Measurements from ENCODE around the gene ADGRG3. TPM values are rescaled to one million over a fixed set of nuclear protein-coding genes. Genes with fewer than 3 reads are reported as not detected.

The ADGRG3 gene
- total and polyA plus RNA-seq, 2 of the 13 experiments (the other 11 are each of a cell fraction or from before 2014, with no cell fraction given), result 2.7 to 11.8 TPM

DNA sequence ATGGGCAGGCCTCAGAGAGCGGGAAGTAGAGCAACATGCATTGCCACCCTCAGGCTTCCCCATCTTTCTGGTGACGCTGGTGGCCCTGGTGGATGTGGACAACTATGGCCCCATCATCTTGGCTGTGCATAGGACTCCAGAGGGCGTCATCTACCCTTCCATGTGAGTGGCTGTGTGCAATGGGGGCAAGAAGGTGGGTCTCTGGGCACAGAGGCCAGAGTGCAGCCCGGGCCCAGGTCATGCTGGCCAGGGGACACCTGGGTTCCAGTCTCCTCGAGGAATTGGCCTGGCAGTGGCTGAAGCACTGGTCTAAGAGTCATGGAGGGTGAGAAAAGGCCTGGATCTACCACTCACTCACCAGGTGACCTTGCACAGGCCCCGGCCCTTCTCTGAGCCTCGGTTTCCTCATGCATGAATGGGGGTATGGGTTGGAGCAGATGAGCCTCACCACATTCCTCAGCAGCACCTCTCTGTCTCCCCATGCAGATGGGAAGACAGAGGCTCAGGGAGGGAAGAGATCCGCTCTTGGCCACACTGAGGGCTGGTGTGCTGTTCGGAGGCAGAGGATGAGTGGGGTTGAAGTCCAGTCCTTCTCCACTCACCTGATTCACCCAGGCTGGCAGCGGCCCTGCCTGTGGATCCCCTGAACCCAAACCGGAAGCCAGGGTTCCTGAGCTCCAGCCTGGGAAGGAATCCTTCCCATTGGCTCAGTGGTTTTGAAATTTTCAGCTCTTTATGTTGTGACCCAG is 7.2 kb upstream of the ADGRG3 start (continued):
- TF ChIP-seq, protein P1, sequence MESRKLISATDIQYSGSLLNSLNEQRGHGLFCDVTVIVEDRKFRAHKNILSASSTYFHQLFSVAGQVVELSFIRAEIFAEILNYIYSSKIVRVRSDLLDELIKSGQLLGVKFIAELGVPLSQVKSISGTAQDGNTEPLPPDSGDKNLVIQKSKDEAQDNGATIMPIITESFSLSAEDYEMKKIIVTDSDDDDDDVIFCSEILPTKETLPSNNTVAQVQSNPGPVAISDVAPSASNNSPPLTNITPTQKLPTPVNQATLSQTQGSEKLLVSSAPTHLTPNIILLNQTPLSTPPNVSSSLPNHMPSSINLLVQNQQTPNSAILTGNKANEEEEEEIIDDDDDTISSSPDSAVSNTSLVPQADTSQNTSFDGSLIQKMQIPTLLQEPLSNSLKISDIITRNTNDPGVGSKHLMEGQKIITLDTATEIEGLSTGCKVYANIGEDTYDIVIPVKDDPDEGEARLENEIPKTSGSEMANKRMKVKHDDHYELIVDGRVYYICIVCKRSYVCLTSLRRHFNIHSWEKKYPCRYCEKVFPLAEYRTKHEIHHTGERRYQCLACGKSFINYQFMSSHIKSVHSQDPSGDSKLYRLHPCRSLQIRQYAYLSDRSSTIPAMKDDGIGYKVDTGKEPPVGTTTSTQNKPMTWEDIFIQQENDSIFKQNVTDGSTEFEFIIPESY (CRISPR knock-in tag; IDR thresholded peaks at IDR 0.05), result no peak
- TF ChIP-seq AGO1 (IDR thresholded peaks at IDR 0.05; ENCODE audit: low read depth, low read length, poor library complexity, severe bottlenecking) (no peak), MBD4 (IDR thresholded peaks at IDR 0.05; ENCODE audit: borderline replicate concordance, low read length) (no peak), HIVEP1 (CRISPR knock-in tag; IDR thresholded peaks at IDR 0.05) (0 out of 2 replicates have a peak, but pooled peaks have one; percentile 5), BRF2 (CRISPR knock-in tag; IDR thresholded peaks at IDR 0.05) (no peak), SMARCC2 (IDR thresholded peaks at IDR 0.05) (no peak), AHR (CRISPR knock-in tag; IDR thresholded peaks at IDR 0.05) (no peak), SNAPC2 (CRISPR knock-in tag; IDR thresholded peaks at IDR 0.05) (no peak), TARDBP (CRISPR knock-in tag; IDR thresholded peaks at IDR 0.05) (0 out of 2 replicates have a peak, but pooled peaks have one; percentile 48), NCOA5 (CRISPR knock-in tag; IDR thresholded peaks at IDR 0.05) (no peak), GTF3A (CRISPR knock-in tag; conservative IDR thresholded peaks at IDR 0.05) (no peak), ZNF790 (CRISPR knock-in tag; IDR thresholded peaks at IDR 0.05; ENCODE audit: borderline replicate concordance) (no peak), NFYB (CRISPR knock-in tag; IDR thresholded peaks at IDR 0.05) (no peak), IKZF5 (CRISPR knock-in tag; IDR thresholded peaks at IDR 0.05) (no peak), ETV6 (CRISPR knock-in tag; conservative IDR thresholded peaks at IDR 0.05) (no peak), ZSCAN22 (CRISPR knock-in tag; IDR thresholded peaks at IDR 0.05) (no peak)
- TF ChIP-seq, protein P2, sequence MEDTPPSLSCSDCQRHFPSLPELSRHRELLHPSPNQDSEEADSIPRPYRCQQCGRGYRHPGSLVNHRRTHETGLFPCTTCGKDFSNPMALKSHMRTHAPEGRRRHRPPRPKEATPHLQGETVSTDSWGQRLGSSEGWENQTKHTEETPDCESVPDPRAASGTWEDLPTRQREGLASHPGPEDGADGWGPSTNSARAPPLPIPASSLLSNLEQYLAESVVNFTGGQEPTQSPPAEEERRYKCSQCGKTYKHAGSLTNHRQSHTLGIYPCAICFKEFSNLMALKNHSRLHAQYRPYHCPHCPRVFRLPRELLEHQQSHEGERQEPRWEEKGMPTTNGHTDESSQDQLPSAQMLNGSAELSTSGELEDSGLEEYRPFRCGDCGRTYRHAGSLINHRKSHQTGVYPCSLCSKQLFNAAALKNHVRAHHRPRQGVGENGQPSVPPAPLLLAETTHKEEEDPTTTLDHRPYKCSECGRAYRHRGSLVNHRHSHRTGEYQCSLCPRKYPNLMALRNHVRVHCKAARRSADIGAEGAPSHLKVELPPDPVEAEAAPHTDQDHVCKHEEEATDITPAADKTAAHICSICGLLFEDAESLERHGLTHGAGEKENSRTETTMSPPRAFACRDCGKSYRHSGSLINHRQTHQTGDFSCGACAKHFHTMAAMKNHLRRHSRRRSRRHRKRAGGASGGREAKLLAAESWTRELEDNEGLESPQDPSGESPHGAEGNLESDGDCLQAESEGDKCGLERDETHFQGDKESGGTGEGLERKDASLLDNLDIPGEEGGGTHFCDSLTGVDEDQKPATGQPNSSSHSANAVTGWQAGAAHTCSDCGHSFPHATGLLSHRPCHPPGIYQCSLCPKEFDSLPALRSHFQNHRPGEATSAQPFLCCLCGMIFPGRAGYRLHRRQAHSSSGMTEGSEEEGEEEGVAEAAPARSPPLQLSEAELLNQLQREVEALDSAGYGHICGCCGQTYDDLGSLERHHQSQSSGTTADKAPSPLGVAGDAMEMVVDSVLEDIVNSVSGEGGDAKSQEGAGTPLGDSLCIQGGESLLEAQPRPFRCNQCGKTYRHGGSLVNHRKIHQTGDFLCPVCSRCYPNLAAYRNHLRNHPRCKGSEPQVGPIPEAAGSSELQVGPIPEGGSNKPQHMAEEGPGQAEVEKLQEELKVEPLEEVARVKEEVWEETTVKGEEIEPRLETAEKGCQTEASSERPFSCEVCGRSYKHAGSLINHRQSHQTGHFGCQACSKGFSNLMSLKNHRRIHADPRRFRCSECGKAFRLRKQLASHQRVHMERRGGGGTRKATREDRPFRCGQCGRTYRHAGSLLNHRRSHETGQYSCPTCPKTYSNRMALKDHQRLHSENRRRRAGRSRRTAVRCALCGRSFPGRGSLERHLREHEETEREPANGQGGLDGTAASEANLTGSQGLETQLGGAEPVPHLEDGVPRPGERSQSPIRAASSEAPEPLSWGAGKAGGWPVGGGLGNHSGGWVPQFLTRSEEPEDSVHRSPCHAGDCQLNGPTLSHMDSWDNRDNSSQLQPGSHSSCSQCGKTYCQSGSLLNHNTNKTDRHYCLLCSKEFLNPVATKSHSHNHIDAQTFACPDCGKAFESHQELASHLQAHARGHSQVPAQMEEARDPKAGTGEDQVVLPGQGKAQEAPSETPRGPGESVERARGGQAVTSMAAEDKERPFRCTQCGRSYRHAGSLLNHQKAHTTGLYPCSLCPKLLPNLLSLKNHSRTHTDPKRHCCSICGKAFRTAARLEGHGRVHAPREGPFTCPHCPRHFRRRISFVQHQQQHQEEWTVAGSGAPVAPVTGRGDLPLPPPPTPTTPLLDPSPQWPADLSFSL (CRISPR knock-in tag; IDR thresholded peaks at IDR 0.05), result no peak
- TF ChIP-seq, protein P3, sequence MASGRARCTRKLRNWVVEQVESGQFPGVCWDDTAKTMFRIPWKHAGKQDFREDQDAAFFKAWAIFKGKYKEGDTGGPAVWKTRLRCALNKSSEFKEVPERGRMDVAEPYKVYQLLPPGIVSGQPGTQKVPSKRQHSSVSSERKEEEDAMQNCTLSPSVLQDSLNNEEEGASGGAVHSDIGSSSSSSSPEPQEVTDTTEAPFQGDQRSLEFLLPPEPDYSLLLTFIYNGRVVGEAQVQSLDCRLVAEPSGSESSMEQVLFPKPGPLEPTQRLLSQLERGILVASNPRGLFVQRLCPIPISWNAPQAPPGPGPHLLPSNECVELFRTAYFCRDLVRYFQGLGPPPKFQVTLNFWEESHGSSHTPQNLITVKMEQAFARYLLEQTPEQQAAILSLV (CRISPR knock-in tag; IDR thresholded peaks at IDR 0.05; ENCODE audit: borderline replicate concordance), result 0 out of 2 replicates have a peak, but pooled peaks have one; percentile 66

Measured in HepG2 (cell line).